GM06990 (cell line): ENCODE data around the gene SPHK2.
A peak's percentile ranks its signal among the peaks of the same experiment; 100 is the strongest.

Source experiments
- DNase-seq: peaks from one replicate; pipeline ENCODE4 v3.0.0-alpha.2; 2011; ENCODE audit not compliant: insufficient read length; ENCODE audit errors: extremely low read depth
- H3K27me3 ChIP-seq: replicated peaks from 2 replicates; pipeline ENCODE4 v1.6.0; 2011; ENCODE audit warnings: low read length; ENCODE audit not compliant: control insufficient read depth, insufficient read depth
- H3K36me3 ChIP-seq: 2 replicates; pipeline ENCODE4 v1.5.1; 2011; ENCODE audit warnings: low read length; ENCODE audit not compliant: control insufficient read depth, insufficient read depth
- H3K4me3 ChIP-seq: replicated peaks from 2 replicates; pipeline ENCODE4 v1.5.1; 2011; ENCODE audit warnings: low read depth, mild to moderate bottlenecking, control low read depth, low read length
- TF ChIP-seq, protein P1 (sequence below): IDR thresholded peaks from 2 replicates; pipeline ENCODE4 v1.5.1; 2011; ENCODE audit warnings: low read length, control low read depth, mild to moderate bottlenecking, inconsistent platforms; ENCODE audit not compliant: insufficient read depth, poor library complexity, severe bottlenecking

SPHK2 gene

DNA sequence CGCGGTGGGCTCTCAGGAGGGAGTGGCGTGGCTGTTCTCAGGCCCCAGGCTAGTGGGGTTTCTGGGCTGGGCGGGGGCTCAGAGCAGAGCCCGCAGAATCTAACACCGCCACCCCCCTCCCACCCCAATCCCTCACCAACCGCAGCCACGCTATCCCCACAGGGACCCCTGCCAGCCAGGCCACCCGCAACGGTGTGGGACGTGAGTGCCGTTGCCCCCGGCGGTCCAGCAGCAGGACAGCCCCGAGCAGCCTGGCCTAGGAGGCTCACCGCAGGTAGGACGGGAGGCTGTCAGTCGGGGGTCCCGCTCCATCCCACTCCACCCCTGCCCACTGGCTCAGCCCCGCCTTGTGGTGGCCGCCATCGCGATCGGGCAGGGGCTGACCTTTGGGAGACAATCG lies 53.7 kb downstream of the SPHK2 start, which contains the start of gene NTN5:
TSS of gene NTN5 (minus strand) at position 24 of the 400 bp plus-strand sequence. CDS start 2,031 bp downstream, outside the sequence.
- H3K27me3 ChIP-seq: no peaks in the 10 kb centered on the region
- no peaks in the 10 kb centered on the region for H3K36me3 ChIP-seq
- no peak for DNase-seq
- no peak within 1 kb of the TSS for H3K4me3 ChIP-seq
- TF ChIP-seq, protein P1, sequence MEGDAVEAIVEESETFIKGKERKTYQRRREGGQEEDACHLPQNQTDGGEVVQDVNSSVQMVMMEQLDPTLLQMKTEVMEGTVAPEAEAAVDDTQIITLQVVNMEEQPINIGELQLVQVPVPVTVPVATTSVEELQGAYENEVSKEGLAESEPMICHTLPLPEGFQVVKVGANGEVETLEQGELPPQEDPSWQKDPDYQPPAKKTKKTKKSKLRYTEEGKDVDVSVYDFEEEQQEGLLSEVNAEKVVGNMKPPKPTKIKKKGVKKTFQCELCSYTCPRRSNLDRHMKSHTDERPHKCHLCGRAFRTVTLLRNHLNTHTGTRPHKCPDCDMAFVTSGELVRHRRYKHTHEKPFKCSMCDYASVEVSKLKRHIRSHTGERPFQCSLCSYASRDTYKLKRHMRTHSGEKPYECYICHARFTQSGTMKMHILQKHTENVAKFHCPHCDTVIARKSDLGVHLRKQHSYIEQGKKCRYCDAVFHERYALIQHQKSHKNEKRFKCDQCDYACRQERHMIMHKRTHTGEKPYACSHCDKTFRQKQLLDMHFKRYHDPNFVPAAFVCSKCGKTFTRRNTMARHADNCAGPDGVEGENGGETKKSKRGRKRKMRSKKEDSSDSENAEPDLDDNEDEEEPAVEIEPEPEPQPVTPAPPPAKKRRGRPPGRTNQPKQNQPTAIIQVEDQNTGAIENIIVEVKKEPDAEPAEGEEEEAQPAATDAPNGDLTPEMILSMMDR: no peak

- H3K36me3 ChIP-seq: no peaks in the 10 kb centered on the region
- H3K27me3 ChIP-seq: no peaks in the 10 kb centered on the region
- H3K4me3 ChIP-seq: no peak overlapping the region
- DNase-seq: no peak
- TF ChIP-seq, protein P1: no peak
These were observed 54.3 kb downstream of the SPHK2 start for GRCh38 chr19:48673436-48674100.

- TF ChIP-seq, protein P1: no peak
- Histone ChIP-seq H3K36me3 (no peaks in the 10 kb centered on the region), H3K27me3 (no peaks in the 10 kb centered on the region), H3K4me3 (no peak overlapping the region)
- DNase-seq: no peak
These were observed 55.0 kb downstream of the SPHK2 start for GRCh38 chr19:48674216-48674809.

DNA sequence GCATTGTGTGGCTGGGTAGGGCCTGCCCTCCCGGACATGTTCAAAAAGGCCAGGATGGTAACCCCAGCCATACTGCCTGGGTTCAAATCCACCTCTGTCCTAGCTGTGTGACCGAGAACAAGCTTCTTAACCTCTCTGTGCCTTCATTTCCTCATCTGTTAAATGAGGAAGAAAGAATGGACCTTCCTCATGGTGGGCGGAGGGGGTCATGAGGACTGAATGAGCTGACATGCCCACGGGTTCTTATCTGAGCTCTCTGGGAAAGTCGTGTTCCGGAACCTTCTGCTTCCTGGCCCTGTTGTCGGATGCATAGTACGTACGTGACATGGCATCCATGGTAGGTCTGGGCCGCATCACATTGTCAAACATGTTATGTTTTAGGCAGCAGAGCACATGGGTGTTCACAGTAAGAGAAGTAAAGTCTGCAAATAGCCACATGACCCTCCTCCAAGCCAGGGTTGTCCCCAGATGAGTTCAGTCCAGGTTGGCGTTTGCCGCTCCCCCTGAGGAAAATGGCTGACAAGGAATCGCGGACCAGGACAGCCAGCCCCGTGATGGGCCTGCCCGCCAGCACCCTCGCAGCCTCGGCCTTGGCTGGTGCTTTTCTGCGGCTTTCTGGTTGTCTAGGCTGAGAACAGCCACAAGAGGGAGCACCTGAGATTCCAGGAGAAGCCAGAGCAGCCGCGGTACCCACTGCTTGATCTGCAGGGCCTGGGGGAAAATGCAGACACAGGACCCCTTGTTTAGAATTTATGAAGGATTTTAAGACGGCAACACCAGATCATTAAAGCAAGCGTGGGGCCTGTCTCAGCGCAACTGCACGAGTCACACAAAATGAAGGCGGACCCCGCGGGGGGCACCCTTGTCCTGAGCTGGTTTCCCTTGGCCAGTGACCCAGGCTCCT lies 55.9 kb downstream of the SPHK2 start:
- no peaks in the 10 kb centered on the region for H3K27me3 ChIP-seq
- H3K36me3 ChIP-seq: no peaks in the 10 kb centered on the region
- TF ChIP-seq, protein P1: peak; percentile 92
- no peak overlapping the region for H3K4me3 ChIP-seq
- peak; percentile 51 for DNase-seq

DNA sequence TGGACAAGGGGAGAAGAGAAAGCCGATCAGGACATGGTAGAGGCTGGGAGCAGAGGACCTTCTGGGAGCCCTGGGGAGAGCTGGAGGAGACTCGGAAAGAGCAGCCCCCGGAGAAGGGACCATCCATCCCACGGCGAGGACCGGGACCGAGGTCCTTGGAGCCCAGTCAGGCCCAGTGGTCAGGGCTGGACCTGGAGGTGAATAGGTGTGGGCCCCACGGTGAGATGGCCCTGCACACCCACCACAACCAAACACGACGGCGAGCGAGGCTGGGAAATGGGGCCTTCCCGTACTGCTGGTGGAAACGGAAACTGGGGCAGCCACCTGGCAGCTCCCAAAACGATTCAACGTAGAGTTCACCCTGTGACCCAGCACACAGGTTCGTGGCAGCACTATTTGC lies 57.2 kb downstream of the SPHK2 start:
- DNase-seq: no peak
- TF ChIP-seq, protein P1: no peak

More for the DNA sequence above, 57.2 kb downstream of the SPHK2 start:
- no peaks in the 10 kb centered on the region for H3K27me3 ChIP-seq
- no peak overlapping the region for H3K4me3 ChIP-seq
- no peaks in the 10 kb centered on the region for H3K36me3 ChIP-seq
